H9 (cell line): ENCODE measurements around the gene ANTXR2. TPM values are rescaled to one million over a fixed set of nuclear protein-coding genes. Genes with fewer than 3 reads are reported as not detected.

Experiments used
- DNase-seq: peaks from one replicate; pipeline ENCODE4 v3.0.0-alpha.2; 2017
- H2AFZ ChIP-seq: one replicate; pipeline ENCODE4 v1.6.1; 2013; ENCODE audit warnings: mild to moderate bottlenecking, low read length, control low read depth, moderate library complexity
- H2AK5ac ChIP-seq: 2 replicates; pipeline ENCODE4 v1.6.1; 2013; ENCODE audit warnings: low read length, control low read depth, mixed read lengths; ENCODE audit not compliant: insufficient read length
- H2BK120ac ChIP-seq: one replicate; pipeline ENCODE4 v1.6.1; 2013; ENCODE audit warnings: low read depth, mild to moderate bottlenecking, low read length, control low read depth, inconsistent platforms; ENCODE audit not compliant: poor library complexity, severe bottlenecking
- H2BK12ac ChIP-seq: 2 replicates; pipeline ENCODE4 v1.6.1; 2013; ENCODE audit warnings: low read length, control low read depth, mixed read lengths, low read depth; ENCODE audit not compliant: insufficient read length
- H2BK15ac ChIP-seq: 2 replicates; pipeline ENCODE4 v1.6.1; 2013; ENCODE audit warnings: low read depth, low read length, control low read depth
- H2BK20ac ChIP-seq: one replicate; pipeline ENCODE4 v1.6.1; 2013; ENCODE audit warnings: low read depth, mild to moderate bottlenecking, low read length, control low read depth, inconsistent platforms; ENCODE audit not compliant: poor library complexity, severe bottlenecking
- H2BK5ac ChIP-seq: 2 replicates; pipeline ENCODE4 v1.6.1; 2013; ENCODE audit warnings: low read length, control low read depth, mixed read lengths; ENCODE audit not compliant: insufficient read length
- H3K14ac ChIP-seq: 2 replicates; pipeline ENCODE4 v1.6.1; 2013; ENCODE audit warnings: low read length, control low read depth; ENCODE audit not compliant: insufficient read depth
- H3K18ac ChIP-seq: 2 replicates; pipeline ENCODE4 v1.6.1; 2013; ENCODE audit warnings: low read depth, mild to moderate bottlenecking, mixed read lengths, low read length, control low read depth; ENCODE audit not compliant: insufficient read length
- H3K23ac ChIP-seq: 2 replicates; pipeline ENCODE4 v1.6.1; 2013; ENCODE audit warnings: low read length, control low read depth, mixed read lengths, low read depth; ENCODE audit not compliant: insufficient read length
- H3K23me2 ChIP-seq: 2 replicates; pipeline ENCODE4 v1.6.1; 2013; ENCODE audit warnings: low read depth, mild to moderate bottlenecking, mixed read lengths, low read length, control low read depth; ENCODE audit not compliant: insufficient read length, poor library complexity, severe bottlenecking
- H3K27ac ChIP-seq: 2 replicates; pipeline ENCODE4 v1.5.1; 2013; ENCODE audit warnings: low read length, control low read depth, mixed read lengths, low read depth; ENCODE audit not compliant: insufficient read length
- H3K27me3 ChIP-seq: 2 replicates; pipeline ENCODE4 v1.6.1; 2013; ENCODE audit warnings: low read length, control low read depth, inconsistent platforms; ENCODE audit not compliant: insufficient read depth
- H3K4ac ChIP-seq: 2 replicates; pipeline ENCODE4 v1.6.1; 2013; ENCODE audit warnings: low read depth, mild to moderate bottlenecking, control low read depth, inconsistent platforms, low read length, moderate library complexity
- H3K4me1 ChIP-seq: 2 replicates; pipeline ENCODE4 v1.6.1; 2013; ENCODE audit warnings: low read length, control low read depth, inconsistent platforms; ENCODE audit not compliant: insufficient read depth
- H3K4me2 ChIP-seq: 2 replicates; pipeline ENCODE4 v1.6.1; 2013; ENCODE audit warnings: low read length, control low read depth, mixed read lengths; ENCODE audit not compliant: insufficient read length, insufficient read depth
- H3K56ac ChIP-seq: 2 replicates; pipeline ENCODE4 v1.6.1; 2013; ENCODE audit warnings: low read depth, mild to moderate bottlenecking, mixed read lengths, low read length, control low read depth; ENCODE audit not compliant: insufficient read length
- H3K79me1 ChIP-seq: 2 replicates; pipeline ENCODE4 v1.6.1; 2013; ENCODE audit warnings: low read depth, mild to moderate bottlenecking, moderate library complexity, low read length, control low read depth, inconsistent platforms; ENCODE audit not compliant: insufficient read depth, poor library complexity, severe bottlenecking
- H3K79me2 ChIP-seq: 2 replicates; pipeline ENCODE4 v1.6.1; 2013; ENCODE audit warnings: low read length, control low read depth, inconsistent platforms; ENCODE audit not compliant: insufficient read depth
- H3K9ac ChIP-seq: 2 replicates; pipeline ENCODE4 v1.6.1; 2013; ENCODE audit warnings: low read length, control low read depth, mixed read lengths; ENCODE audit not compliant: insufficient read length; ENCODE audit errors: extremely low read depth
- H3K9me3 ChIP-seq: one replicate; pipeline ENCODE4 v1.6.1; 2013; ENCODE audit warnings: low read depth, low read length, inconsistent platforms; ENCODE audit not compliant: control insufficient read depth
- H3T11ph ChIP-seq: one replicate; pipeline ENCODE4 v1.6.1; 2013; ENCODE audit warnings: mild to moderate bottlenecking, low read length, control low read depth, inconsistent platforms
- H4K20me1 ChIP-seq: one replicate; pipeline ENCODE4 v1.6.1; 2013; ENCODE audit not compliant: control insufficient read depth, insufficient read length, insufficient read depth
- H4K5ac ChIP-seq: 2 replicates; pipeline ENCODE4 v1.6.1; 2013; ENCODE audit warnings: low read depth, mild to moderate bottlenecking, mixed read lengths, low read length, control low read depth; ENCODE audit not compliant: insufficient read length
- H4K8ac ChIP-seq: replicated peaks from 2 replicates; pipeline ENCODE4 v1.6.1; 2013; ENCODE audit warnings: low read length, control low read depth, mixed read lengths, low read depth; ENCODE audit not compliant: insufficient read length
- H4K91ac ChIP-seq: 2 replicates; pipeline ENCODE4 v1.6.1; 2013; ENCODE audit warnings: low read depth, mild to moderate bottlenecking, moderate library complexity, mixed read lengths, low read length, control low read depth; ENCODE audit not compliant: insufficient read length
- H3K27ac Mint-ChIP-seq, 3 experiments: 2 replicates in 2 of 3; 3 replicates in 1 of 3; pipeline ENCODE4 v1.8.0; 2020 to 2021; ENCODE audit warnings: mixed read lengths in 3 of 3, mild to moderate bottlenecking in 1 of 3, moderate library complexity in 1 of 3
- H3K27me3 Mint-ChIP-seq: 2 replicates; pipeline ENCODE4 v1.8.0; 2021; ENCODE audit warnings: low read depth, mild to moderate bottlenecking, moderate library complexity, mixed read lengths
- H3K36me3 Mint-ChIP-seq, 3 experiments: 2 replicates in 2 of 3; 3 replicates in 1 of 3; pipeline ENCODE4 v1.8.0; 2020 to 2021; ENCODE audit warnings: low read depth in 3 of 3, mixed read lengths in 3 of 3; ENCODE audit not compliant: insufficient read depth in 1 of 3
- H3K4me1 Mint-ChIP-seq, 2 experiments: 2 replicates each; pipeline ENCODE4 v1.8.0; 2020; ENCODE audit warnings: mixed read lengths in 2 of 2
- H3K4me3 Mint-ChIP-seq, 2 experiments: 2 replicates in 1 of 2; 3 replicates in 1 of 2; pipeline ENCODE4 v1.8.0; 2020 to 2021; ENCODE audit warnings: mild to moderate bottlenecking in 2 of 2, mixed read lengths in 2 of 2, moderate library complexity in 1 of 2
- H3K9me3 Mint-ChIP-seq, 2 experiments: 2 replicates in 1 of 2; 3 replicates in 1 of 2; pipeline ENCODE4 v1.8.0; 2020; ENCODE audit warnings: mild to moderate bottlenecking in 2 of 2, mixed read lengths in 2 of 2, moderate library complexity in 1 of 2
- CTCF ChIP-seq: fragments of 200-600 bp; sonication (generic); conservative IDR thresholded peaks from 3 replicates; pipeline ENCODE4 v1.8.0; 2021; ENCODE audit warnings: antibody characterized with exemption, mild to moderate bottlenecking
- total RNA-seq: library from RNA; stranded (reverse); gene quantifications from 2 replicates; pipeline ENCODE4 v1.2.1, GENCODE V29; 2021

The ANTXR2 gene
- total RNA-seq, 1 experiment from 2014 or later = 4.7 TPM

- Mint-ChIP-seq H3K36me3 (peaks cover 0 to under 1% (median under 1%) of the 10 kb centered on the region in 3 experiments; a peak in 1 of 7 replicates), H3K4me3 (no peak overlapping the region), H3K27me3 (no peaks in the 10 kb centered on the region), H3K4me1 (peaks cover 0 to 4% of the 10 kb centered on the region in 2 experiments; a peak in 2 of 4 replicates), H3K27ac (no peak overlapping the region), H3K9me3 (peaks cover under 1% of the 10 kb centered on the region in 2 experiments; a peak in 4 of 5 replicates)
- Histone ChIP-seq H4K8ac (no peak overlapping the region), H4K20me1 (no peaks in the 10 kb centered on the region), H2BK15ac (no peak overlapping the region), H3K27ac (no peak overlapping the region), H3K4me2 (no peak overlapping the region), H2BK12ac (no peak overlapping the region), H2AK5ac (no peak overlapping the region), H3K14ac (no peak overlapping the region), H2BK20ac (no peak overlapping the region), H2BK120ac (no peak overlapping the region), H3K79me2 (no peaks in the 10 kb centered on the region), H3K79me1 (no peaks in the 10 kb centered on the region), H3K27me3 (no peaks in the 10 kb centered on the region), H3K9ac (no peak overlapping the region), H3K23me2 (no peaks in the 10 kb centered on the region), H3K9me3 (no peaks in the 10 kb centered on the region), H3K4ac (no peak overlapping the region), H4K91ac (no peak overlapping the region), H3K23ac (no peak overlapping the region), H2BK5ac (no peak overlapping the region), H3K56ac (no peak overlapping the region), H4K5ac (no peak overlapping the region), H2AFZ (no peak overlapping the region), H3T11ph (no peak overlapping the region), H3K18ac (no peak overlapping the region), H3K4me1 (no peaks in the 10 kb centered on the region)
- no peak for DNase-seq
- TF ChIP-seq CTCF = no peak
These were observed 63.2 kb downstream of the ANTXR2 start for GRCh38 chr4:80009806-80010205.
